Measurements from ENCODE around the gene STRBP. TPM values are rescaled to one million over a fixed set of nuclear protein-coding genes. Genes with fewer than 3 reads are reported as not detected.
"Not testable (repeated sequence)": the region's sequence is repeated elsewhere in the genome, so short reads cannot be mapped to it uniquely, and the experiment has no call there.

The STRBP gene
- total RNA-seq, 4 donors from 2014 or later, result 20.8 to 49.9 (median 37.4) TPM

DNA sequence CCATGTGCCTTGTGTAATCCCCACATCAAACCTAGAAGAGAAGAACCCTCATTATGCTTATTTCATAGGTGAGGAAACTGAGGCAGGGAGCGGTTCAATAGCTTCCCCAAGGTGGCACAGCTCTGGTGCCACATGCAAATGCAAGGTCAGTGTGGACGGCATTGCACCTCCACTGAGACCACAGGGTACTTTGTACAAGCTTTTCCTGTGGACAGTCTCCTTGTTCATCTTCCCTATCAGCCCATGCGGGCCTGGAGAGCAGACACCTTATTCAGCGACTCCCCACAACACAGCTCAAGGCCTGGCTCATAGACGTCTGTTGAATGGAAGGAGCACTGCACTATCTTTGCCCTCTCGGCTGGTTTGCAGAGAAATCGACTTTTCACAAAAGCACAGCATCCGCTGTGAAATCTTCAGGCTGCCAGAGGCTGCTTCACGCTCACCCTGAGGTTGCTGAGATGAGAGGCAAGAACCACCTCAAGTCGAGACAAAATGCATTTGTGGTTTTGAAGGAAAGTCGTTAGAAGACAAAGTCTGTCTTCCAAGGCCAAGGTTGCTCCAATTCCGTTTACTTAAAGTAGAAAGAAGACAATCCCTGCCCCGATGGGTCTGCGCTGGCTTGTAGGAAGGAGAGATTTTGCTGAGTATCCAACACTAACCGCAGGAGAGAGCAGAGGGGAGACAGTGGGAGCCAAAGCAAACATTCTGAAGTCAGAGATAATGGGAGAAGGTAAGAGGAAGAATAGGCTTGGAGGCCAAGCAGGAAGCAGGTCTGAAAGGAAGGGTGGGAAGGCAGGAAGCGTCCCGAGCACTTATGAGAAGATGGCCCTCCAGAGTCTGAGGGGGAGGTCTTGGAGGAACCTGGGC is 34.2 kb upstream of the STRBP start:
- Histone ChIP-seq H3K4me1 (no peaks in the 10 kb centered on the region), H3K9me3 (no peaks in the 10 kb centered on the region), H3K36me3 (no peaks in the 10 kb centered on the region), H3K27me3 (no peaks in the 10 kb centered on the region), H3K27ac (no peak overlapping the region), H3K4me3 (no peak overlapping the region)
- peak in 1 of 3 donors; percentile 27 for DNase-seq
- TF ChIP-seq POLR2A (IDR thresholded peaks at IDR 0.05) (no peak), CTCF (IDR thresholded peaks at IDR 0.05) (no peak)

DNA sequence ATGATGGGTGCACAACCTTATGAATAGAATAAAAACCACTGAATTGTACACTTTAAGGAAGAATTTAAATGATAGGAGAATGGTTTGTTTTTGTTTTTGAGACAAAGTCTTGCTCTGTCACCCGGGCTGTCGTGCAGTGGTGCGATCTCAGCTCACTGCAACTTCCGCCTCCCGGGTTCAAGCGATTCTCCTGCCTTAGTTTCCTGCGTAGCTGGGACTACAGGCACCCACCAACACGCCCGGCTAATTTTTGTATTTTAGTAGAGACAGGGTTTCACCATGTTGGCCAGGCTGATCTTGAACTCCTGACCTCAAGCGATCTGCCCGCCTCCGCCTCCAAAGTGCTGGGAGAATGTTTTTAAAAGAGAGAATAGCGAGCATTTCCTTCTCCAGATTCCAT is 33.5 kb upstream of the STRBP start:
- not testable (repeated sequence) for H3K4me1 ChIP-seq, H3K4me3 ChIP-seq, H3K27me3 ChIP-seq, H3K9me3 ChIP-seq, H3K27ac ChIP-seq, DNase-seq, H3K36me3 ChIP-seq

DNA sequence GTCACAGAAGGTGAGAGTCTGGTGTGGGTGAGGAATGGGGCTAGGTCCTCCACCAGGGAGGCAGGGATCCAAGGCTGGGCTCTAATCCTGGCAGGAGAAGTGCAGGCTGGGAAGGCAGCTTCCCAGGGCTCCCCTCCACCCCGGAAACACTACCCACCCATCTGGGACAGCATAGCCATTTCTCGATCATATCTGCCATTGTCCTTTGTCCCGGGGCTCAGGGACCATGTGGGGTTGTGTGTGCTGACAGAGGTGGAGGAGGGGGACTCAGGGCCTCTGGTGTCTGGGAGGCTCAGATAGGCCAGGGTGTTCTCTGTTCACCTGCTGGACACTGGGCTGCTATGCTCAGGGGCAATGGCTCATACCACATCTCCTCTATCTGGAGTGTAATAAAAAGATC is 32.2 kb upstream of the STRBP start:
- Histone ChIP-seq H3K4me1 (no peaks in the 10 kb centered on the region), H3K9me3 (no peaks in the 10 kb centered on the region), H3K27me3 (no peaks in the 10 kb centered on the region), H3K4me3 (no peak overlapping the region), H3K36me3 (no peaks in the 10 kb centered on the region), H3K27ac (no peak overlapping the region)
- DNase-seq, result peak in 1 of 3 donors; percentile 30
- TF ChIP-seq CTCF (IDR thresholded peaks at IDR 0.05), result no peak
- no peak for TF ChIP-seq POLR2A (IDR thresholded peaks at IDR 0.05)

GRCh38 chr9:123299558-123300126 is 31.3 kb upstream of the STRBP start:
- H3K4me1 ChIP-seq, result no peaks in the 10 kb centered on the region
- H3K27ac ChIP-seq, result no peak overlapping the region
- H3K27me3 ChIP-seq, result no peaks in the 10 kb centered on the region
- H3K4me3 ChIP-seq, result no peak overlapping the region
- DNase-seq, result peak in 1 of 3 donors; percentile 19
- no peaks in the 10 kb centered on the region for H3K9me3 ChIP-seq
- H3K36me3 ChIP-seq, result no peaks in the 10 kb centered on the region
- TF ChIP-seq POLR2A (IDR thresholded peaks at IDR 0.05) (no peak), CTCF (IDR thresholded peaks at IDR 0.05) (no peak)

GRCh38 chr9:123296174-123296573 is 27.8 kb upstream of the STRBP start:
- Histone ChIP-seq H3K27me3 (no peaks in the 10 kb centered on the region), H3K4me1 (no peaks in the 10 kb centered on the region), H3K36me3 (no peaks in the 10 kb centered on the region), H3K4me3 (no peak overlapping the region), H3K27ac (no peak overlapping the region), H3K9me3 (no peaks in the 10 kb centered on the region)
- DNase-seq, result no peak
- TF ChIP-seq CTCF (IDR thresholded peaks at IDR 0.05), result no peak
- no peak for TF ChIP-seq POLR2A (IDR thresholded peaks at IDR 0.05)

DNA sequence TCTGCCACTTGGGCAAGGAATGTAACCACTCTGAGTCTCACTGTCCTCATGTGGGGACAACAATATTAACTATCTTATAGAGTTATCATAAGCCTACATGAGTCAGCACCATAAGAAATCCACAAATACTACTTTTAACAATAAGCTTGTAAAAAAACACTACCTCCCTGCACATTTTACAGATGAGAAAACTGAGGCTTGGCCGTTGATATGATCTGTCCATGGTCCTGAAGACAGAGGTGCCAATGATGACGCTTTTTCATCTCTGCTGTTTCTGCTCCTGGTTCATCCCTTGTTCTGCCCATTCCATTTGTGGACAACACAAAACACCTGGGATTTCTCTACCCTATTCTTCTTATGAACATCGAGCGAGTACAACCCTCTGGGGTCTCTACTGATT is 23.4 kb upstream of the STRBP start:
- Histone ChIP-seq H3K4me1 (no peaks in the 10 kb centered on the region), H3K9me3 (no peaks in the 10 kb centered on the region), H3K27me3 (no peaks in the 10 kb centered on the region), H3K4me3 (no peak overlapping the region), H3K36me3 (no peaks in the 10 kb centered on the region), H3K27ac (no peak overlapping the region)
- TF ChIP-seq POLR2A (IDR thresholded peaks at IDR 0.05), result no peak
- TF ChIP-seq CTCF (IDR thresholded peaks at IDR 0.05), result no peak
- DNase-seq, result no peak
